Panc1 (cell line): ENCODE results near the gene MAJIN. TPM values are rescaled to one million over a fixed set of nuclear protein-coding genes. Genes with fewer than 3 reads are reported as not detected.

Source experiments
- ATAC-seq: fragments of 200-7000 bp; cut with Tn5 transposase; 2 replicates; pipeline ENCODE4 v1.9.1; 2020; ENCODE audit warnings: mild to moderate bottlenecking, moderate library complexity
- BruUV-seq: library from RNA; stranded (reverse); fragments of 400-500 nt; replicated peaks from 2 replicates; lab custom pipeline; 2021; lab: Mats Ljungman, UMichigan
- CTCF ChIA-PET: fragments of 300-600 bp; sonication (Branson Sonifier 250); formaldehyde crosslinking; loops from one replicate; lab custom pipeline; 2022; ENCODE audit warnings: antibody characterized with exemption; lab: Charles Lee
- POLR2A ChIA-PET: fragments of 300-600 bp; sonication (Branson Sonifier 250); formaldehyde crosslinking; loops from one replicate; lab custom pipeline; 2022; ENCODE audit warnings: antibody characterized with exemption; lab: Charles Lee
- DNase-seq: peaks from one replicate; pipeline ENCODE4 v3.0.0-alpha.2; 2010; ENCODE audit warnings: low read depth, low spot score
- H3K27ac ChIP-seq: 2 replicates; pipeline ENCODE4 v1.5.1; 2011; ENCODE audit warnings: mild to moderate bottlenecking, low read length, inconsistent platforms
- H3K27me3 ChIP-seq: fragments of 200-500 bp; sonication (Bioruptor generic); 2 replicates; pipeline ENCODE4 v1.6.0; 2014; ENCODE audit warnings: low read length, inconsistent platforms; ENCODE audit not compliant: control insufficient read depth, insufficient read depth
- H3K36me3 ChIP-seq: fragments of 200-500 bp; sonication (Bioruptor generic); 2 replicates; pipeline ENCODE4 v1.5.1; 2014; ENCODE audit warnings: inconsistent platforms, mild to moderate bottlenecking, low read length, moderate library complexity; ENCODE audit not compliant: control insufficient read depth, insufficient read depth
- H3K4me1 ChIP-seq: 2 replicates; pipeline ENCODE4 v1.5.1; 2011; ENCODE audit warnings: inconsistent platforms, mild to moderate bottlenecking, low read length, moderate library complexity; ENCODE audit not compliant: control insufficient read depth, insufficient read depth
- H3K4me3 ChIP-seq, 2 experiments: 2 replicates each; pipeline ENCODE4 v1.5.1; 2011 to 2012; ENCODE audit warnings: low read depth in 2 of 2, low read length in 2 of 2, mild to moderate bottlenecking in 2 of 2, inconsistent platforms in 1 of 2, moderate library complexity in 1 of 2
- H3K9me3 ChIP-seq: fragments of 200-500 bp; sonication (Bioruptor generic); 2 replicates; pipeline ENCODE4 v1.5.1; 2014; ENCODE audit warnings: low read depth, mild to moderate bottlenecking, inconsistent platforms, low read length, moderate library complexity; ENCODE audit not compliant: control insufficient read depth, insufficient read depth
- POLR2AphosphoS5 ChIP-seq: IDR thresholded peaks from 2 replicates; pipeline ENCODE4 v1.6.1; 2012; ENCODE audit warnings: mild to moderate bottlenecking, low read depth, low read length, moderate library complexity
- SIN3A ChIP-seq: IDR thresholded peaks from 2 replicates; pipeline ENCODE4 v1.6.1; 2012; ENCODE audit warnings: low read depth, mild to moderate bottlenecking, low read length, moderate library complexity, borderline replicate concordance; ENCODE audit not compliant: insufficient read depth
- TCF7L2 ChIP-seq: IDR thresholded peaks from 2 replicates; pipeline ENCODE4 v1.6.1; 2011; ENCODE audit warnings: mild to moderate bottlenecking, low read depth, low read length, inconsistent platforms
- in situ Hi-C: cut with HindIII; loops from 2 replicates; pipeline ENCODE4 v1.10.0; 2016; ENCODE audit warnings: low sequenced_read_pairs, low pct_unique_long_range_greater_than_20kb
- intact Hi-C: fragments of 100-400 bp; cut with micrococcal nuclease; formaldehyde crosslinking; loops from one replicate; pipeline ENCODE4 v1.10.0; 2022; ENCODE audit not compliant: unreplicated experiment
- total RNA-seq: library from RNA; stranded (reverse); gene quantifications from one replicate; pipeline ENCODE4 v1.2.1, GENCODE V29; 2021; ENCODE audit not compliant: unreplicated experiment
- TF ChIP-seq, protein P1 (sequence below): fragments of 450-650 bp; IDR thresholded peaks from 2 replicates; pipeline ENCODE4 v1.5.1; 2017; ENCODE audit warnings: mild to moderate bottlenecking
- TF ChIP-seq, protein P2 (sequence below), 2 experiments: IDR thresholded peaks; 2 replicates each; pipeline ENCODE4 v1.6.1; 2011 to 2012; ENCODE audit warnings: low read depth in 2 of 2, control low read depth in 1 of 2, low read length in 1 of 2, mild to moderate bottlenecking in 1 of 2, moderate library complexity in 1 of 2; ENCODE audit not compliant: insufficient read depth in 1 of 2

The MAJIN gene
- total RNA-seq, 1 experiment from 2014 or later, result not detected

DNA sequence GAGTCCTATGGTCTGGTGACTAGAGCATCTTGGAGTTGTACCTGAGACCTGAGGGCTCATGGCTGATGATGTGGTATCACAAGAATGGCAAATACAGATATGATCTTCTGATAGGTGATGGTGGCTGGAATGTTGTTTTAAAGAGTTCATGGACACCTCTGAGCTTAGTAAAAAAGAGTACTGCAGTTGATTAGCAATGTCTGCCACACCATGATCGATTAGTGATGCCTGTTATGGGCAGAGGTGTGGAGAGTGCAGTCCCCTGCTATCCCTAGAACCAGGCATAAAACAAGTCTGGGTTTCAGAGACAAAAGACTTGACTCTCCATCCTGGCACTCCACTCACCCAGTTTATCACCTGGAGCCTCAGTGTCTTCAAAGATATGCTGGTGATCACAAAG is 26.2 kb upstream of the MAJIN start:
- no peak for ATAC-seq
- no TSS peak for BruUV-seq
- POLR2A ChIA-PET, result no interaction called here
- intact Hi-C loops (loop anchor here (5.0 kb wide), 1 partner anchor 151 kb away; no protein-coding TSS in a partner anchor), in situ Hi-C loops (no loop called here)
- Histone ChIP-seq H3K4me1 (peaks cover 4% of the 10 kb centered on the region; the same call in 1 of the 2 replicates), H3K27me3 (no peaks in the 10 kb centered on the region), H3K9me3 (no peaks in the 10 kb centered on the region), H3K27ac (no peak overlapping the region), H3K36me3 (no peaks in the 10 kb centered on the region), H3K4me3 (no peak overlapping the region)
- TF ChIP-seq TCF7L2, result no peak
- TF ChIP-seq SIN3A, result no peak
- TF ChIP-seq, protein P1, sequence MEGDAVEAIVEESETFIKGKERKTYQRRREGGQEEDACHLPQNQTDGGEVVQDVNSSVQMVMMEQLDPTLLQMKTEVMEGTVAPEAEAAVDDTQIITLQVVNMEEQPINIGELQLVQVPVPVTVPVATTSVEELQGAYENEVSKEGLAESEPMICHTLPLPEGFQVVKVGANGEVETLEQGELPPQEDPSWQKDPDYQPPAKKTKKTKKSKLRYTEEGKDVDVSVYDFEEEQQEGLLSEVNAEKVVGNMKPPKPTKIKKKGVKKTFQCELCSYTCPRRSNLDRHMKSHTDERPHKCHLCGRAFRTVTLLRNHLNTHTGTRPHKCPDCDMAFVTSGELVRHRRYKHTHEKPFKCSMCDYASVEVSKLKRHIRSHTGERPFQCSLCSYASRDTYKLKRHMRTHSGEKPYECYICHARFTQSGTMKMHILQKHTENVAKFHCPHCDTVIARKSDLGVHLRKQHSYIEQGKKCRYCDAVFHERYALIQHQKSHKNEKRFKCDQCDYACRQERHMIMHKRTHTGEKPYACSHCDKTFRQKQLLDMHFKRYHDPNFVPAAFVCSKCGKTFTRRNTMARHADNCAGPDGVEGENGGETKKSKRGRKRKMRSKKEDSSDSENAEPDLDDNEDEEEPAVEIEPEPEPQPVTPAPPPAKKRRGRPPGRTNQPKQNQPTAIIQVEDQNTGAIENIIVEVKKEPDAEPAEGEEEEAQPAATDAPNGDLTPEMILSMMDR, result no peak
- TF ChIP-seq, protein P2, sequence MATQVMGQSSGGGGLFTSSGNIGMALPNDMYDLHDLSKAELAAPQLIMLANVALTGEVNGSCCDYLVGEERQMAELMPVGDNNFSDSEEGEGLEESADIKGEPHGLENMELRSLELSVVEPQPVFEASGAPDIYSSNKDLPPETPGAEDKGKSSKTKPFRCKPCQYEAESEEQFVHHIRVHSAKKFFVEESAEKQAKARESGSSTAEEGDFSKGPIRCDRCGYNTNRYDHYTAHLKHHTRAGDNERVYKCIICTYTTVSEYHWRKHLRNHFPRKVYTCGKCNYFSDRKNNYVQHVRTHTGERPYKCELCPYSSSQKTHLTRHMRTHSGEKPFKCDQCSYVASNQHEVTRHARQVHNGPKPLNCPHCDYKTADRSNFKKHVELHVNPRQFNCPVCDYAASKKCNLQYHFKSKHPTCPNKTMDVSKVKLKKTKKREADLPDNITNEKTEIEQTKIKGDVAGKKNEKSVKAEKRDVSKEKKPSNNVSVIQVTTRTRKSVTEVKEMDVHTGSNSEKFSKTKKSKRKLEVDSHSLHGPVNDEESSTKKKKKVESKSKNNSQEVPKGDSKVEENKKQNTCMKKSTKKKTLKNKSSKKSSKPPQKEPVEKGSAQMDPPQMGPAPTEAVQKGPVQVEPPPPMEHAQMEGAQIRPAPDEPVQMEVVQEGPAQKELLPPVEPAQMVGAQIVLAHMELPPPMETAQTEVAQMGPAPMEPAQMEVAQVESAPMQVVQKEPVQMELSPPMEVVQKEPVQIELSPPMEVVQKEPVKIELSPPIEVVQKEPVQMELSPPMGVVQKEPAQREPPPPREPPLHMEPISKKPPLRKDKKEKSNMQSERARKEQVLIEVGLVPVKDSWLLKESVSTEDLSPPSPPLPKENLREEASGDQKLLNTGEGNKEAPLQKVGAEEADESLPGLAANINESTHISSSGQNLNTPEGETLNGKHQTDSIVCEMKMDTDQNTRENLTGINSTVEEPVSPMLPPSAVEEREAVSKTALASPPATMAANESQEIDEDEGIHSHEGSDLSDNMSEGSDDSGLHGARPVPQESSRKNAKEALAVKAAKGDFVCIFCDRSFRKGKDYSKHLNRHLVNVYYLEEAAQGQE (IDR thresholded peaks at IDR 0.05; ENCODE audit: insufficient read depth in 1 of 2, low read depth in 2 of 2, low read length in 1 of 2), result no peak
- no peak for TF ChIP-seq POLR2AphosphoS5
- CTCF ChIA-PET, result no interaction called here
- DNase-seq, result no peak

DNA sequence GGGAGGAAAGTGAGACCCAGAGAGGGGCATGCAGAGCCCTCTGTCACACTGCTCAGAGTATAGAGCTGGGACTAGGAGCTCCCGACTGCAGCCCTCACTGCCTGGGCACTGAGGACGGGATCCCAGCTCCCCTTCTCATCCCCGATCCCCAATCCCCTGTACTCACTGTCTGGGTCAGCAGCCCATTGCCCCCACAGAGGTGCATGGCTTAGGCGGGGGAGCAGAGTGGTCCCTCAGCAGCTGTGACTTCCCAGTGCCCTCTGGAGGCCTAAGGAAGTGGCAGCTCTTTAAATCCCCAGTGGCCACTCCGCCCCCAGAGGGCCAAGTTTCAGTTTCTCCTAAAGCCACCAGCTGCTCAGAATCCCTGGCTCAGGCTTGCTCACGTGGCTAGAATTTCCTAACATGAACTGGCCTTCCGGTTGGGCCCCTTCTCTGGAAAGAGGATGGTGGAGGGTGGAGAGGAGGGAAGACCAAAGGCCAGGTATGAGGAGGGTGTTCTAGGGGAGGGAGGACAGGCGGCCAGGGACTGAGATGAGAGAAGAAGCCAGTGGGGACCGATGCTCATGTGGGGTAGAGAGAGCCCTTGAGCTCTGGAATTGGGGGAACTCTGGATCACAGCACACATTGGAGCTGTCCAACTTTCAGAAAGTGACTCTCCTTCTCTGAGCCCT is 24.9 kb upstream of the MAJIN start, which contains the start of gene BATF2:
TSS of gene BATF2 (minus strand) at position 262 of the 671 bp plus-strand sequence. CDS start at position 205, 57 bp downstream.
- H3K9me3 ChIP-seq, result no peaks in the 10 kb centered on the region
- ChIA-PET CTCF (interaction anchor here (0.5 to 1.4 kb wide), 11 partner anchors 14 to 151 kb away, joined by 3 to 10 read pairs (median 4); partner anchors contain the start of gene ARL2), POLR2A (interaction anchor here (1.0 kb wide), 1 partner anchor 18 kb away, joined by 3 read pairs; no protein-coding TSS in a partner anchor)
- no peaks in the 10 kb centered on the region for H3K27me3 ChIP-seq
- ATAC-seq (peak; percentile 96), DNase-seq (no peak)
- peaks cover 4% of the 10 kb centered on the region; the same call in 1 of the 2 replicates for H3K4me1 ChIP-seq
- in situ Hi-C loops (no loop called here), intact Hi-C loops (loop anchor here (5.0 kb wide), 1 partner anchor 150 kb away; no protein-coding TSS in a partner anchor)
- no peaks in the 10 kb centered on the region for H3K36me3 ChIP-seq
- H3K4me3 ChIP-seq, result peak within 1 kb of the TSS; percentile 17 to 60
- TF ChIP-seq, protein P2 (IDR thresholded peaks at IDR 0.05; ENCODE audit: insufficient read depth in 1 of 2, low read depth in 2 of 2, low read length in 1 of 2), result peak; percentile 16 to 65; a peak in 1 of 4 replicates
- TF ChIP-seq SIN3A (peak; percentile 75), TCF7L2 (no peak)
- TF ChIP-seq, protein P1, result peak; percentile 90; the same call in 1 of the 2 replicates
- peak within 1 kb of the TSS; percentile 79 for H3K27ac ChIP-seq
- no TSS peak for BruUV-seq
